ENCODE data around the gene KCNQ4. TPM values are rescaled to one million over a fixed set of nuclear protein-coding genes. Genes with fewer than 3 reads are reported as not detected.

The KCNQ4 gene
- total RNA-seq, 1 experiment from 2014 or later: 1.4 TPM

- WGBS (ENCODE audit: extremely low coverage, insufficient read length, low lambda C conversion rate): 100% methylated on average over 1 of the region's 4 CpGs
- Histone ChIP-seq H3K9me3 (ENCODE audit: control insufficient read depth, low read depth, low read length) (no peaks in the 10 kb centered on the region), H4K8ac (replicated peaks; ENCODE audit: insufficient read length, low read depth, low read length) (no peak overlapping the region), H3K79me2 (ENCODE audit: insufficient read depth, low read length) (no peaks in the 10 kb centered on the region), H3K18ac (ENCODE audit: insufficient read length, low read depth, low read length) (no peak overlapping the region), H3K4me2 (ENCODE audit: insufficient read depth, insufficient read length, low read length) (no peak overlapping the region), H3K27ac (ENCODE audit: insufficient read length, low read depth, low read length) (no peak overlapping the region), H3K4me1 (ENCODE audit: insufficient read depth, low read length) (no peaks in the 10 kb centered on the region), H3K79me1 (ENCODE audit: insufficient read depth, low read depth, low read length, poor library complexity, severe bottlenecking) (no peaks in the 10 kb centered on the region), H3T11ph (ENCODE audit: low read length) (no peak overlapping the region), H3K23me2 (ENCODE audit: insufficient read length, low read depth, low read length, poor library complexity, severe bottlenecking) (no peaks in the 10 kb centered on the region), H2BK15ac (ENCODE audit: low read depth, low read length) (no peak overlapping the region), H3K4ac (ENCODE audit: low read depth, low read length) (no peak overlapping the region), H3K14ac (ENCODE audit: insufficient read depth, low read length) (no peak overlapping the region), H3K9ac (ENCODE audit: extremely low read depth, insufficient read length, low read length) (no peak overlapping the region), H2AFZ (ENCODE audit: low read length) (no peak overlapping the region), H3K27me3 (ENCODE audit: insufficient read depth, low read length) (no peaks in the 10 kb centered on the region), H3K23ac (ENCODE audit: insufficient read length, low read depth, low read length) (no peak overlapping the region), H2BK12ac (ENCODE audit: insufficient read length, low read depth, low read length) (no peak overlapping the region), H2BK20ac (ENCODE audit: low read depth, low read length, poor library complexity, severe bottlenecking) (no peak overlapping the region), H4K91ac (ENCODE audit: insufficient read length, low read depth, low read length) (no peak overlapping the region), H4K5ac (ENCODE audit: insufficient read length, low read depth, low read length) (no peak overlapping the region), H3K56ac (ENCODE audit: insufficient read length, low read depth, low read length) (no peak overlapping the region), H2AK5ac (ENCODE audit: insufficient read length, low read length) (no peak overlapping the region), H2BK120ac (ENCODE audit: low read depth, low read length, poor library complexity, severe bottlenecking) (no peak overlapping the region), H2BK5ac (ENCODE audit: insufficient read length, low read length) (no peak overlapping the region), H4K20me1 (ENCODE audit: control insufficient read depth, insufficient read depth, insufficient read length) (no peaks in the 10 kb centered on the region)
- no peak overlapping the region for H3K27ac Mint-ChIP-seq
- no peaks in the 10 kb centered on the region; a peak in 1 of 5 replicates for H3K9me3 Mint-ChIP-seq
- no peak for DNase-seq
- no peak for TF ChIP-seq CTCF (conservative IDR thresholded peaks at IDR 0.05)
- H3K4me1 Mint-ChIP-seq: peaks cover 8 to 12% of the 10 kb centered on the region in 2 experiments
- H3K36me3 Mint-ChIP-seq (ENCODE audit: insufficient read depth in 1 of 3, low read depth in 3 of 3): no peaks in the 10 kb centered on the region; a peak in 1 of 7 replicates
- H3K4me3 Mint-ChIP-seq: no peak overlapping the region
- no peaks in the 10 kb centered on the region for H3K27me3 Mint-ChIP-seq (ENCODE audit: low read depth)
These were observed 52.7 kb downstream of the KCNQ4 start for GRCh38 chr1:40836283-40836682.
